ENCODE measurements around the gene NUDT3.

GRCh38 chr6:34389034-34389433 is 3.4 kb downstream of the NUDT3 start:
- TF ChIP-seq CTCF (IDR thresholded peaks at IDR 0.05) (no peak), POLR2A (IDR thresholded peaks at IDR 0.05) (no peak)
